ENCODE measurements around the gene EPB41L1.

EPB41L1 gene

GRCh38 chr20:36162272-36162966, 7.9 kb downstream of the EPB41L1 start:
- 88% methylated on average over 14 of the region's 14 CpGs for WGBS (ENCODE audit: insufficient coverage)
- H3K27ac ChIP-seq (ENCODE audit: insufficient read depth in 1 of 2, low read depth in 1 of 2, low read length in 2 of 2, poor library complexity in 1 of 2, severe bottlenecking in 2 of 2) = no peak overlapping the region
- no peaks in the 10 kb centered on the region for H3K36me3 ChIP-seq (ENCODE audit: control insufficient read depth in 4 of 4, insufficient read depth in 4 of 4, low read length in 3 of 4)
- peak in 2 of 3 donors; percentile 52 to 56 for DNase-seq
- H3K27me3 ChIP-seq (replicated peaks in 2 of 5; ENCODE audit: control insufficient read depth in 4 of 5, insufficient read depth in 5 of 5, low read length in 4 of 5) = peaks cover 0 to 11% (median 0%) of the 10 kb centered on the region in 5 experiments
- no peaks in the 10 kb centered on the region for H3K9me3 ChIP-seq (ENCODE audit: control extremely low read depth in 1 of 5, control insufficient read depth in 4 of 5, insufficient read depth in 2 of 5, low read depth in 1 of 5, low read length in 4 of 5)
- POLR2A ChIA-PET = no interaction called here
- CTCF ChIA-PET = interaction anchor here (1.3 kb wide), 1 partner anchor 34 kb away, joined by 3 read pairs; no protein-coding TSS in a partner anchor
- no peak overlapping the region for H3K4me3 ChIP-seq (ENCODE audit: control insufficient read depth in 1 of 7, extremely low read depth in 1 of 7, insufficient read depth in 4 of 7, low read depth in 2 of 7, low read length in 6 of 7)
- H3K4me1 ChIP-seq (ENCODE audit: control extremely low read depth in 1 of 4, control insufficient read depth in 4 of 4, insufficient read depth in 4 of 4, low read length in 3 of 4) = no peaks in the 10 kb centered on the region

DNA sequence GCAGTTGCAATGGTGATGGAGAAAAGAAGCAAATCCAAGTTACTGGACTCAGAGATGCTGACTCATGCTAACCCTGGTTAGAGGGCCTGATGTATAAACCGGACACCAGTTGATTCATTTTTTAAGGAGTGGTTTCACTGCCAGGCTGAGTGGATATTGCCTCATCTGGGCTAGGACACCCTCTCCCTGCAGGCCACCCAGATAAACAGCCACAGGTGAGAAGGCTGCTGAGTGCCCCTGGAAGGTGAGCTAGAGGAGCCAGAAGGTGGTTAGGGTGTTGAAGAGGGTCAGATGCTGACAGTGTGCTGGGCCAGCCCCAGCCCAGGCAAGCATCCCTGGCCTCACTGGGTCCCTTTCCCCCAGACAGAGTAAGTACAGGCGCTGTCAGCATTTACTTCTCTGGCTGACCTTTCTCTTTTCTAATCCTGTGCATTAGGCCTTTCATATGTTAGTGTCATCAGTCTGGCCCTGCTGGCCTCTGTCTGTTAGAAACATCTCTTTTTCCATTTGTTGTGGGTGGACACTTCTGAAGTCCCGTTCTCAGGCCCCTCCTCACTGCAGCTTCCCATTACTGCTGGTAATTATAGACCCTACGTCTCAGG, 13.5 kb downstream of the EPB41L1 start:
- no peak for DNase-seq
- H3K4me3 ChIP-seq (ENCODE audit: control insufficient read depth in 1 of 7, extremely low read depth in 1 of 7, insufficient read depth in 4 of 7, low read depth in 2 of 7, low read length in 6 of 7) = no peak overlapping the region
- H3K36me3 ChIP-seq (ENCODE audit: control insufficient read depth in 4 of 4, insufficient read depth in 4 of 4, low read length in 3 of 4) = no peaks in the 10 kb centered on the region
- WGBS (ENCODE audit: insufficient coverage) = 100% methylated on average over 1 of the region's 4 CpGs
- no peaks in the 10 kb centered on the region for H3K4me1 ChIP-seq (ENCODE audit: control extremely low read depth in 1 of 4, control insufficient read depth in 4 of 4, insufficient read depth in 4 of 4, low read length in 3 of 4)
- no peaks in the 10 kb centered on the region for H3K9me3 ChIP-seq (ENCODE audit: control extremely low read depth in 1 of 5, control insufficient read depth in 4 of 5, insufficient read depth in 2 of 5, low read depth in 1 of 5, low read length in 4 of 5)
- ChIA-PET POLR2A (no interaction called here), CTCF (interaction anchor here (1.0 to 2.4 kb wide), 3 partner anchors 10 to 26 kb away, joined by 3 to 13 read pairs (median 6); no protein-coding TSS in a partner anchor)
- H3K27ac ChIP-seq (ENCODE audit: insufficient read depth in 1 of 2, low read depth in 1 of 2, low read length in 2 of 2, poor library complexity in 1 of 2, severe bottlenecking in 2 of 2) = no peak overlapping the region
- H3K27me3 ChIP-seq (replicated peaks in 2 of 5; ENCODE audit: control insufficient read depth in 4 of 5, insufficient read depth in 5 of 5, low read length in 4 of 5) = peaks cover 0 to 4% (median 0%) of the 10 kb centered on the region in 5 experiments

DNA sequence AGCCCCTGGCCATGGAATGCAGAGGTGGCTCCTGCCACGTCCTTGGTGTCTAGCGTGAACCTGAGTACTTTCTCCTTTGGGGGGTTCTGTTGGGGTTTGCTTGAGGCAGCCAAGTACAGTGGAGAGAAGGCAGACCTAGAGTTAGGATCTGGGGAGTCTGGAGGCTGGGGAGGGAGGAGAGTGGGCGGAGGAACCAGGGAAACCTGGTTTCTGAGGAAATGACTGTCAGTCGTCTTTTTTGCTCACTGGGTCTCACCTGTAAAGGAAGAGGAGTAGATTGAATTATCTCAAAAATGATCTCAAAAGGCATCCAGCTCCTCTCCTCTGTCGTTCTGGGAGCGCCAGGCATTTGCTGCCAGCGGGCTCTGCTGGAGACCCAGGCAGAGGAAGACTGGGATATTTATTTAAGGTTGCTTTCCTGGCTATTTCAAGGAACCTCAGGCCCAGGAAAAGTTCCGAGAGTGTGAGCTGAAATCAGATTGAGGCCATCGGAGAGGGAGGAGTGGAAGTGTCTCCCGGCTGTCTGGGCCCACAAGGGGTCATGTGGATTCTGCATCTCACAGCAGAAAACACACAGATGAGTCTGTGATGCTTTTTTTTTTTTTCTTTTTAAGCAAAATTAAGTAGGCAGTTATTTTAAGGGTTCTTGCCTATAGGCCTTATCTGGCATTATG, 16.1 kb downstream of the EPB41L1 start:
- no peak for DNase-seq
- Histone ChIP-seq H3K4me3 (ENCODE audit: control insufficient read depth in 1 of 7, extremely low read depth in 1 of 7, insufficient read depth in 4 of 7, low read depth in 2 of 7, low read length in 6 of 7) (no peak overlapping the region), H3K4me1 (ENCODE audit: control extremely low read depth in 1 of 4, control insufficient read depth in 4 of 4, insufficient read depth in 4 of 4, low read length in 3 of 4) (peaks cover 0 to 7% (median 4%) of the 10 kb centered on the region in 4 experiments), H3K27ac (ENCODE audit: insufficient read depth in 1 of 2, low read depth in 1 of 2, low read length in 2 of 2, poor library complexity in 1 of 2, severe bottlenecking in 2 of 2) (no peak overlapping the region), H3K27me3 (replicated peaks in 2 of 5; ENCODE audit: control insufficient read depth in 4 of 5, insufficient read depth in 5 of 5, low read length in 4 of 5) (peaks cover 0 to 2% (median 0%) of the 10 kb centered on the region in 5 experiments), H3K36me3 (ENCODE audit: control insufficient read depth in 4 of 4, insufficient read depth in 4 of 4, low read length in 3 of 4) (no peaks in the 10 kb centered on the region), H3K9me3 (ENCODE audit: control extremely low read depth in 1 of 5, control insufficient read depth in 4 of 5, insufficient read depth in 2 of 5, low read depth in 1 of 5, low read length in 4 of 5) (no peaks in the 10 kb centered on the region)
- POLR2A ChIA-PET = interaction anchor here (0.7 kb wide), 1 partner anchor 105 kb away, joined by 6 read pairs; no protein-coding TSS in a partner anchor
- WGBS (ENCODE audit: insufficient coverage) = 100% methylated on average over 5 of the region's 10 CpGs
- CTCF ChIA-PET = no interaction called here

- Histone ChIP-seq H3K4me3 (ENCODE audit: control insufficient read depth in 1 of 7, extremely low read depth in 1 of 7, insufficient read depth in 4 of 7, low read depth in 2 of 7, low read length in 6 of 7) (peak overlapping the region in 1 of 7 experiments; percentile 14), H3K27ac (ENCODE audit: insufficient read depth in 1 of 2, low read depth in 1 of 2, low read length in 2 of 2, poor library complexity in 1 of 2, severe bottlenecking in 2 of 2) (no peak overlapping the region), H3K4me1 (ENCODE audit: control extremely low read depth in 1 of 4, control insufficient read depth in 4 of 4, insufficient read depth in 4 of 4, low read length in 3 of 4) (peaks cover 0 to 7% (median 4%) of the 10 kb centered on the region in 4 experiments), H3K9me3 (ENCODE audit: control extremely low read depth in 1 of 5, control insufficient read depth in 4 of 5, insufficient read depth in 2 of 5, low read depth in 1 of 5, low read length in 4 of 5) (no peaks in the 10 kb centered on the region), H3K27me3 (replicated peaks in 2 of 5; ENCODE audit: control insufficient read depth in 4 of 5, insufficient read depth in 5 of 5, low read length in 4 of 5) (peaks cover 0 to 2% (median 0%) of the 10 kb centered on the region in 5 experiments), H3K36me3 (ENCODE audit: control insufficient read depth in 4 of 4, insufficient read depth in 4 of 4, low read length in 3 of 4) (no peaks in the 10 kb centered on the region)
- CTCF ChIA-PET = interaction anchor here (1.8 kb wide), 1 partner anchor 16 kb away, joined by 6 read pairs; no protein-coding TSS in a partner anchor
- peak; percentile 52 to 86 (median 79) for DNase-seq
- POLR2A ChIA-PET = interaction anchor here (1.1 kb wide), 1 partner anchor 14 kb away, joined by 4 read pairs; no protein-coding TSS in a partner anchor
- 19% methylated on average over 11 of the region's 11 CpGs for WGBS (ENCODE audit: insufficient coverage)
Observed at GRCh38 chr20:36173451-36173933, 19.0 kb downstream of the EPB41L1 start.

DNA sequence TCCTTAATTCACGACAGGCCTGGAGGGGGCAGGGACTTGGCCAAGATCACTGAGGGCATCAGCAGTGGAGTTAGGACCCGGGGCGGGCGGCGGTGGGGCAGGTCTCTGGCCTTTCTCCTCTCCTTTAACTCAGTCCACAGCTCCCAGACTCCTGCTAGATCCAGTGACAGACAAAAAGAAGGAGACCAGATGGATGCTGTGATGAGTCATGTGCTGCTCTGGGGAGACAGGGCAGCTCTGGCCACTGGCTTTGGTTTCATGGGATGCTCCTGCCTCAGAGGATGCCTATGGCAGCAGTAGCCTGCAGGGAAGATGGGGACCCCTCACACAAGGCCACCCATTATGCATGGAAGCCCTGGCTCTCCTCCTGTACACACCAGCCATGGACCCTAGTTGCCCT, 20.5 kb downstream of the EPB41L1 start:
- WGBS (ENCODE audit: insufficient coverage) = no CpG with 5 or more reads among the region's 5 CpGs
- no peak for DNase-seq

GRCh38 chr20:36175475-36175995, 21.0 kb downstream of the EPB41L1 start:
- Histone ChIP-seq H3K27me3 (replicated peaks in 2 of 5; ENCODE audit: control insufficient read depth in 4 of 5, insufficient read depth in 5 of 5, low read length in 4 of 5) (peaks cover 0 to 2% (median 0%) of the 10 kb centered on the region in 5 experiments), H3K4me1 (ENCODE audit: control extremely low read depth in 1 of 4, control insufficient read depth in 4 of 4, insufficient read depth in 4 of 4, low read length in 3 of 4) (peaks cover 0 to 7% (median 4%) of the 10 kb centered on the region in 4 experiments), H3K4me3 (ENCODE audit: control insufficient read depth in 1 of 7, extremely low read depth in 1 of 7, insufficient read depth in 4 of 7, low read depth in 2 of 7, low read length in 6 of 7) (no peak overlapping the region), H3K9me3 (ENCODE audit: control extremely low read depth in 1 of 5, control insufficient read depth in 4 of 5, insufficient read depth in 2 of 5, low read depth in 1 of 5, low read length in 4 of 5) (no peaks in the 10 kb centered on the region), H3K27ac (ENCODE audit: insufficient read depth in 1 of 2, low read depth in 1 of 2, low read length in 2 of 2, poor library complexity in 1 of 2, severe bottlenecking in 2 of 2) (no peak overlapping the region), H3K36me3 (ENCODE audit: control insufficient read depth in 4 of 4, insufficient read depth in 4 of 4, low read length in 3 of 4) (no peaks in the 10 kb centered on the region)
- 98% methylated on average over 9 of the region's 10 CpGs for WGBS (ENCODE audit: insufficient coverage)
- ChIA-PET CTCF (interaction anchor here (1.1 to 1.6 kb wide), 2 partner anchors 18 to 24 kb away, joined by 3 to 4 read pairs; no protein-coding TSS in a partner anchor), POLR2A (no interaction called here)
- DNase-seq = no peak

More for the DNA sequence above, 20.5 kb downstream of the EPB41L1 start:
- Histone ChIP-seq H3K27ac (ENCODE audit: insufficient read depth in 1 of 2, low read depth in 1 of 2, low read length in 2 of 2, poor library complexity in 1 of 2, severe bottlenecking in 2 of 2) (no peak overlapping the region), H3K27me3 (replicated peaks in 2 of 5; ENCODE audit: control insufficient read depth in 4 of 5, insufficient read depth in 5 of 5, low read length in 4 of 5) (peaks cover 0 to 2% (median 0%) of the 10 kb centered on the region in 5 experiments), H3K36me3 (ENCODE audit: control insufficient read depth in 4 of 4, insufficient read depth in 4 of 4, low read length in 3 of 4) (no peaks in the 10 kb centered on the region), H3K4me1 (ENCODE audit: control extremely low read depth in 1 of 4, control insufficient read depth in 4 of 4, insufficient read depth in 4 of 4, low read length in 3 of 4) (peaks cover 0 to 7% (median 4%) of the 10 kb centered on the region in 4 experiments), H3K9me3 (ENCODE audit: control extremely low read depth in 1 of 5, control insufficient read depth in 4 of 5, insufficient read depth in 2 of 5, low read depth in 1 of 5, low read length in 4 of 5) (no peaks in the 10 kb centered on the region), H3K4me3 (ENCODE audit: control insufficient read depth in 1 of 7, extremely low read depth in 1 of 7, insufficient read depth in 4 of 7, low read depth in 2 of 7, low read length in 6 of 7) (no peak overlapping the region)
- ChIA-PET POLR2A (no interaction called here), CTCF (interaction anchor here (1.1 to 1.6 kb wide), 2 partner anchors 18 to 25 kb away, joined by 3 to 4 read pairs; no protein-coding TSS in a partner anchor)

All from common myeloid progenitor, CD34-positive (primary cell).